ENCODE measurements around the gene NRP1. TPM values are rescaled to one million over a fixed set of nuclear protein-coding genes. Genes with fewer than 3 reads are reported as not detected.
"Not testable (repeated sequence)": the region's sequence is repeated elsewhere in the genome, so short reads cannot be mapped to it uniquely, and the experiment has no call there.

NRP1 gene
- total RNA-seq, 4 donors from 2014 or later: 8.2 to 24.6 (median 18.7) TPM

- TF ChIP-seq POLR2A (IDR thresholded peaks at IDR 0.05): no peak
- 73 to 74% methylated on average over 12 of the region's 12 CpGs for WGBS, 2 donors
- DNase-seq (ENCODE audit: low spot score in 2 of 2): peak in 1 of 2 donors; percentile 73
- intact Hi-C loops (cut with DNase I; ENCODE audit: low total_unique reads): no loop called here
- H3K4me3 ChIP-seq (ENCODE audit: low read depth, poor library complexity, severe bottlenecking): no peak overlapping the region
Observed at GRCh38 chr10:33139181-33139646, 195.3 kb downstream of the NRP1 start.

DNA sequence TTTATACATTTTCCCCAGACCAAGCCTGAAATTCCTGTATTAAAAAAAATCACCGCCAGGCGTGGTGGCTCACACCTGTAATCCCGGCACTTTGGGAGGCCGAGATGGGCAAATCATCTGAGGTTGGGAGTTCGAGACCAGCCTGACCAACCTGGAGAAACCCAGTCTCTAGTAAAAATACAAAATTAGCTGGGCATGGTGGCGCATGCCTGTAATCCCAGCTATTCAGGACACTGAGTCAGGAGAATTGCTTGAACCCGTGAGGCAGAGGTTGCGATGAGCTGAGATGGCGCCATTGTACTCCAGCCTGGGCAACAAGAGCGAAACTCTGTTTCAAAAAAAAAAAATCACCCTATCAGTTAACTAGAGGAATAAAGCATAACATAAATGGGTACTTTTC, 195.8 kb downstream of the NRP1 start:
- DNase-seq (ENCODE audit: low spot score in 2 of 2): peak in 1 of 2 donors; percentile 34
- WGBS, 2 donors: 86 to 90% methylated on average over 10 of the region's 10 CpGs
- H3K4me3 ChIP-seq (ENCODE audit: low read depth, poor library complexity, severe bottlenecking); intact Hi-C loops (cut with DNase I; ENCODE audit: low total_unique reads): not testable (repeated sequence)

DNA sequence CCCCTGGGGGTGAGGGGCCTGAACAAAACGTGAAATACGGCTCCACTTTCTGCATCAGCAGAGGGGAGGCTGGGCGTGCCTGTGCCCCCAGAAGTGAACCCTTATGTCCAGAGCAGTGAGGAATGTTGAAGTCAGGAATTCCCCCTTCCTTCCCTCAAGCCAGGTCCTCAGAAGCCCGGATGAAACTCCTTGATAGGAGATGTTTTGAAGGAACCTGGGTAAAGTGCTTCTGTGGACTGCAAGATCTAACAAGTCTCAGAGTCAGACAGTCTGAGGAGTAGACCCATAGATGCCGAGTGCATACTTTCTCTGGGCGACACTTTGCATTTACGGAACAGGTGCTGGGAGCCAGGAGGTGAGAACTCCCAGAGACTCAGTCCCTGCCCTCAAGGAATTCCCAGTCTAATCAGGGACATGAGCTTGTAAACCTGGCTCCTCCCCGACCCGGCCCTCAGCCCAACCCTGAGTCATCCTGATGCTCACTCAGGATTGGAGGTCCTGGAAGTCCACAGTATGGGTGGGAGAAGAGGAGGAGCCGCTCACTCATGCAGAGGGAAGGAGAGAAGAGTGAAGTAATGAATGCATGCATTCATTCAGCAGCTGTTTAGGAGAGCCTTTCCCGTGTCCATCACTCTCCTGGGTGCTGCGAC, 197.0 kb downstream of the NRP1 start:
- peak in 1 of 2 donors; percentile 74 for DNase-seq (ENCODE audit: low spot score in 2 of 2)
- H3K4me3 ChIP-seq (ENCODE audit: low read depth, poor library complexity, severe bottlenecking): no peak overlapping the region
- intact Hi-C loops (cut with DNase I; ENCODE audit: low total_unique reads): no loop called here
- TF ChIP-seq POLR2A (IDR thresholded peaks at IDR 0.05): no peak
- no peak for TF ChIP-seq CTCF (IDR thresholded peaks at IDR 0.05)
- 83 to 86% methylated on average over 12 of the region's 12 CpGs for WGBS, 2 donors

GRCh38 chr10:33136781-33137180, 197.7 kb downstream of the NRP1 start:
- 7 to 57% methylated on average over 1 of the region's 1 CpG for WGBS, 2 donors
- peak in 1 of 2 donors; percentile 53 for DNase-seq (ENCODE audit: low spot score in 2 of 2)
- H3K4me3 ChIP-seq (ENCODE audit: low read depth, poor library complexity, severe bottlenecking): no peak overlapping the region
- no peak for TF ChIP-seq CTCF (IDR thresholded peaks at IDR 0.05)
- TF ChIP-seq POLR2A (IDR thresholded peaks at IDR 0.05): no peak
- intact Hi-C loops (cut with DNase I; ENCODE audit: low total_unique reads): no loop called here

GRCh38 chr10:33136271-33136670, 198.2 kb downstream of the NRP1 start:
- intact Hi-C loops (cut with DNase I; ENCODE audit: low total_unique reads): no loop called here
- no peak overlapping the region for H3K4me3 ChIP-seq (ENCODE audit: low read depth, poor library complexity, severe bottlenecking)
- WGBS, 2 donors: 50 to 60% methylated on average over 3 of the region's 3 CpGs
- TF ChIP-seq POLR2A (IDR thresholded peaks at IDR 0.05): no peak
- no peak for TF ChIP-seq CTCF (IDR thresholded peaks at IDR 0.05)
- DNase-seq (ENCODE audit: low spot score in 2 of 2): peak in 1 of 2 donors; percentile 59

GRCh38 chr10:33134011-33134751, 200.3 kb downstream of the NRP1 start:
- no peak for TF ChIP-seq CTCF (IDR thresholded peaks at IDR 0.05)
- no peak for TF ChIP-seq POLR2A (IDR thresholded peaks at IDR 0.05)
- 43 to 58% methylated on average over 11 of the region's 11 CpGs for WGBS, 2 donors
- intact Hi-C loops (cut with DNase I; ENCODE audit: low total_unique reads): no loop called here
- no peak overlapping the region for H3K4me3 ChIP-seq (ENCODE audit: low read depth, poor library complexity, severe bottlenecking)
- peak; percentile 70 to 82 for DNase-seq (ENCODE audit: low spot score in 2 of 2)

All from lower leg skin (tissue), 4 donors.